Skeletal muscle satellite cell (primary cell): Measurements from ENCODE around the gene KCND3.

Source experiments
- H3K27me3 ChIP-seq: 2 replicates; pipeline ENCODE4 v1.7.0; 2013; ENCODE audit warnings: low read length; ENCODE audit not compliant: control insufficient read depth, insufficient read depth
- H3K36me3 ChIP-seq: 2 replicates; pipeline ENCODE4 v1.7.0; 2013; ENCODE audit warnings: mild to moderate bottlenecking, control low read depth, low read length; ENCODE audit not compliant: insufficient read depth
- H3K4me1 ChIP-seq: 2 replicates; pipeline ENCODE4 v1.7.0; 2013; ENCODE audit warnings: low read length; ENCODE audit not compliant: control insufficient read depth, insufficient read depth
- H3K4me2 ChIP-seq: 2 replicates; pipeline ENCODE4 v1.7.0; 2013; ENCODE audit warnings: mild to moderate bottlenecking, low read length
- H3K4me3 ChIP-seq: 2 replicates; pipeline ENCODE4 v1.7.0; 2013; ENCODE audit warnings: low read length
- H3K9ac ChIP-seq: 2 replicates; pipeline ENCODE4 v1.7.0; 2013; ENCODE audit warnings: mild to moderate bottlenecking, low read depth, low read length, moderate library complexity
- H3K9me3 ChIP-seq: replicated peaks from 2 replicates; pipeline ENCODE4 v1.7.0; 2013; ENCODE audit warnings: mild to moderate bottlenecking, control low read depth, low read length

Gene KCND3

GRCh38 chr1:111930356-111930755 is 59.1 kb downstream of the KCND3 start:
- Histone ChIP-seq H3K9me3 (no peaks in the 10 kb centered on the region), H3K36me3 (no peaks in the 10 kb centered on the region), H3K4me1 (no peaks in the 10 kb centered on the region), H3K27me3 (no peaks in the 10 kb centered on the region), H3K9ac (no peak overlapping the region), H3K4me2 (no peak overlapping the region), H3K4me3 (no peak overlapping the region)

- no peak overlapping the region for H3K4me2 ChIP-seq
- H3K36me3 ChIP-seq: no peaks in the 10 kb centered on the region
- no peak overlapping the region for H3K4me3 ChIP-seq
- peaks cover 3% of the 10 kb centered on the region for H3K27me3 ChIP-seq
- H3K9me3 ChIP-seq: no peaks in the 10 kb centered on the region
- H3K9ac ChIP-seq: no peak overlapping the region
- H3K4me1 ChIP-seq: no peaks in the 10 kb centered on the region
These were observed 60.9 kb downstream of the KCND3 start for GRCh38 chr1:111928531-111928930.

- Histone ChIP-seq H3K4me2 (no peak overlapping the region), H3K4me1 (no peaks in the 10 kb centered on the region), H3K4me3 (no peak overlapping the region), H3K27me3 (peaks cover 3% of the 10 kb centered on the region), H3K9ac (no peak overlapping the region), H3K36me3 (no peaks in the 10 kb centered on the region), H3K9me3 (no peaks in the 10 kb centered on the region)
These were observed 61.8 kb downstream of the KCND3 start for GRCh38 chr1:111927652-111928051.

- Histone ChIP-seq H3K4me3 (no peak overlapping the region), H3K27me3 (peaks cover 3% of the 10 kb centered on the region), H3K9ac (no peak overlapping the region), H3K4me1 (no peaks in the 10 kb centered on the region), H3K9me3 (no peaks in the 10 kb centered on the region), H3K36me3 (no peaks in the 10 kb centered on the region), H3K4me2 (no peak overlapping the region)
These were observed 64.7 kb downstream of the KCND3 start for GRCh38 chr1:111924786-111925185.

- Histone ChIP-seq H3K27me3 (peaks cover 3% of the 10 kb centered on the region), H3K4me1 (no peaks in the 10 kb centered on the region), H3K4me3 (no peak overlapping the region), H3K9ac (no peak overlapping the region), H3K9me3 (no peaks in the 10 kb centered on the region), H3K4me2 (no peak overlapping the region), H3K36me3 (no peaks in the 10 kb centered on the region)
These were observed 65.7 kb downstream of the KCND3 start for GRCh38 chr1:111923766-111924165.

- Histone ChIP-seq H3K4me2 (no peak overlapping the region), H3K4me1 (no peaks in the 10 kb centered on the region), H3K36me3 (no peaks in the 10 kb centered on the region), H3K9ac (no peak overlapping the region), H3K27me3 (peaks cover 9% of the 10 kb centered on the region), H3K4me3 (no peak overlapping the region), H3K9me3 (no peaks in the 10 kb centered on the region)
These were observed 67.5 kb downstream of the KCND3 start for GRCh38 chr1:111921948-111922347.

- no peak overlapping the region for H3K9ac ChIP-seq
- H3K27me3 ChIP-seq: peaks cover 9% of the 10 kb centered on the region
- H3K36me3 ChIP-seq: no peaks in the 10 kb centered on the region
- no peaks in the 10 kb centered on the region for H3K4me1 ChIP-seq
- no peaks in the 10 kb centered on the region for H3K9me3 ChIP-seq
- no peak overlapping the region for H3K4me3 ChIP-seq
- H3K4me2 ChIP-seq: no peak overlapping the region
These were observed 69.0 kb downstream of the KCND3 start for GRCh38 chr1:111920221-111921024.

- H3K4me1 ChIP-seq: no peaks in the 10 kb centered on the region
These were observed 77.5 kb downstream of the KCND3 start for GRCh38 chr1:111911776-111912515.

GRCh38 chr1:111911061-111911460 is 78.4 kb downstream of the KCND3 start:
- no peak overlapping the region for H3K4me3 ChIP-seq
- no peak overlapping the region for H3K9ac ChIP-seq
- H3K4me2 ChIP-seq: no peak overlapping the region
- H3K9me3 ChIP-seq: no peaks in the 10 kb centered on the region
- no peaks in the 10 kb centered on the region for H3K4me1 ChIP-seq
- H3K27me3 ChIP-seq: peaks cover 12% of the 10 kb centered on the region
- H3K36me3 ChIP-seq: no peaks in the 10 kb centered on the region

More at GRCh38 chr1:111911776-111912515, 77.5 kb downstream of the KCND3 start:
- Histone ChIP-seq H3K36me3 (no peaks in the 10 kb centered on the region), H3K4me3 (no peak overlapping the region), H3K9ac (no peak overlapping the region), H3K27me3 (peaks cover 8% of the 10 kb centered on the region), H3K9me3 (no peaks in the 10 kb centered on the region), H3K4me2 (no peak overlapping the region)

GRCh38 chr1:111909030-111909429 is 80.4 kb downstream of the KCND3 start:
- Histone ChIP-seq H3K9ac (no peak overlapping the region), H3K27me3 (peaks cover 19% of the 10 kb centered on the region), H3K4me2 (no peak overlapping the region), H3K9me3 (no peaks in the 10 kb centered on the region), H3K4me1 (no peaks in the 10 kb centered on the region), H3K36me3 (no peaks in the 10 kb centered on the region), H3K4me3 (no peak overlapping the region)

GRCh38 chr1:111908011-111908621 is 81.4 kb downstream of the KCND3 start:
- no peaks in the 10 kb centered on the region for H3K36me3 ChIP-seq
- no peak overlapping the region for H3K9ac ChIP-seq
- H3K4me3 ChIP-seq: no peak overlapping the region
- no peaks in the 10 kb centered on the region for H3K9me3 ChIP-seq
- no peak overlapping the region for H3K4me2 ChIP-seq
- H3K27me3 ChIP-seq: peaks cover 19% of the 10 kb centered on the region
- no peaks in the 10 kb centered on the region for H3K4me1 ChIP-seq
